Panc1 (cell line): Measurements from ENCODE around the gene GABRG3. TPM values are rescaled to one million over a fixed set of nuclear protein-coding genes. Genes with fewer than 3 reads are reported as not detected.

Source experiments
- ATAC-seq: fragments of 200-7000 bp; cut with Tn5 transposase; 2 replicates; pipeline ENCODE4 v1.9.1; 2020; ENCODE audit warnings: mild to moderate bottlenecking, moderate library complexity
- BruUV-seq: library from RNA; stranded (reverse); fragments of 400-500 nt; replicated peaks from 2 replicates; lab custom pipeline; 2021; lab: Mats Ljungman, UMichigan
- CTCF ChIA-PET: fragments of 300-600 bp; sonication (Branson Sonifier 250); formaldehyde crosslinking; loops from one replicate; lab custom pipeline; 2022; ENCODE audit warnings: antibody characterized with exemption; lab: Charles Lee
- POLR2A ChIA-PET: fragments of 300-600 bp; sonication (Branson Sonifier 250); formaldehyde crosslinking; loops from one replicate; lab custom pipeline; 2022; ENCODE audit warnings: antibody characterized with exemption; lab: Charles Lee
- DNase-seq: peaks from one replicate; pipeline ENCODE4 v3.0.0-alpha.2; 2010; ENCODE audit warnings: low read depth, low spot score
- H3K27ac ChIP-seq: 2 replicates; pipeline ENCODE4 v1.5.1; 2011; ENCODE audit warnings: mild to moderate bottlenecking, low read length, inconsistent platforms
- H3K27me3 ChIP-seq: fragments of 200-500 bp; sonication (Bioruptor generic); 2 replicates; pipeline ENCODE4 v1.6.0; 2014; ENCODE audit warnings: low read length, inconsistent platforms; ENCODE audit not compliant: control insufficient read depth, insufficient read depth
- H3K36me3 ChIP-seq: fragments of 200-500 bp; sonication (Bioruptor generic); 2 replicates; pipeline ENCODE4 v1.5.1; 2014; ENCODE audit warnings: inconsistent platforms, mild to moderate bottlenecking, low read length, moderate library complexity; ENCODE audit not compliant: control insufficient read depth, insufficient read depth
- H3K4me1 ChIP-seq: 2 replicates; pipeline ENCODE4 v1.5.1; 2011; ENCODE audit warnings: inconsistent platforms, mild to moderate bottlenecking, low read length, moderate library complexity; ENCODE audit not compliant: control insufficient read depth, insufficient read depth
- H3K4me3 ChIP-seq, 2 experiments: 2 replicates each; pipeline ENCODE4 v1.5.1; 2011 to 2012; ENCODE audit warnings: low read depth in 2 of 2, low read length in 2 of 2, mild to moderate bottlenecking in 2 of 2, inconsistent platforms in 1 of 2, moderate library complexity in 1 of 2
- H3K9me3 ChIP-seq: fragments of 200-500 bp; sonication (Bioruptor generic); 2 replicates; pipeline ENCODE4 v1.5.1; 2014; ENCODE audit warnings: low read depth, mild to moderate bottlenecking, inconsistent platforms, low read length, moderate library complexity; ENCODE audit not compliant: control insufficient read depth, insufficient read depth
- POLR2AphosphoS5 ChIP-seq: IDR thresholded peaks from 2 replicates; pipeline ENCODE4 v1.6.1; 2012; ENCODE audit warnings: mild to moderate bottlenecking, low read depth, low read length, moderate library complexity
- SIN3A ChIP-seq: IDR thresholded peaks from 2 replicates; pipeline ENCODE4 v1.6.1; 2012; ENCODE audit warnings: low read depth, mild to moderate bottlenecking, low read length, moderate library complexity, borderline replicate concordance; ENCODE audit not compliant: insufficient read depth
- TCF7L2 ChIP-seq: IDR thresholded peaks from 2 replicates; pipeline ENCODE4 v1.6.1; 2011; ENCODE audit warnings: mild to moderate bottlenecking, low read depth, low read length, inconsistent platforms
- in situ Hi-C: cut with HindIII; loops from 2 replicates; pipeline ENCODE4 v1.10.0; 2016; ENCODE audit warnings: low sequenced_read_pairs, low pct_unique_long_range_greater_than_20kb
- intact Hi-C: fragments of 100-400 bp; cut with micrococcal nuclease; formaldehyde crosslinking; loops from one replicate; pipeline ENCODE4 v1.10.0; 2022; ENCODE audit not compliant: unreplicated experiment
- total RNA-seq: library from RNA; stranded (reverse); gene quantifications from one replicate; pipeline ENCODE4 v1.2.1, GENCODE V29; 2021; ENCODE audit not compliant: unreplicated experiment
- TF ChIP-seq, protein P1 (sequence below): fragments of 450-650 bp; IDR thresholded peaks from 2 replicates; pipeline ENCODE4 v1.5.1; 2017; ENCODE audit warnings: mild to moderate bottlenecking
- TF ChIP-seq, protein P2 (sequence below), 2 experiments: IDR thresholded peaks; 2 replicates each; pipeline ENCODE4 v1.6.1; 2011 to 2012; ENCODE audit warnings: low read depth in 2 of 2, control low read depth in 1 of 2, low read length in 1 of 2, mild to moderate bottlenecking in 1 of 2, moderate library complexity in 1 of 2; ENCODE audit not compliant: insufficient read depth in 1 of 2

GABRG3 gene
- total RNA-seq, 1 experiment from 2014 or later, result not detected

DNA sequence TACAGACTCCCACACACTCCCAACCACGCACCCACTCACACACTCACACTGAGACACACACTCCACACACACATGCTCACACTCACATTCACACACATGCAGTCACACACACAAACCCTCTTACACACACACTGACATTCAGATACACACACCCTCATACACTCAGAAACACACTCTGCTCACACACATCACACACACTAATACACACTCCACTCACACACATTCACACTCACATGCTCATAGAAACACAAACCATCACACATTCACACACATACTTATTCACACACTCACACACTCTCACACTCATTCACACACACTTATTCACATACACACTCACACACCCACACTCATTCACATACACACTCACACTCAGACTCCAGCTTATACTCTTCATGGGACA, 618.8 kb downstream of the GABRG3 start:
- no peaks in the 10 kb centered on the region for H3K27me3 ChIP-seq
- ChIA-PET CTCF (no interaction called here), POLR2A (no interaction called here)
- no peaks in the 10 kb centered on the region for H3K9me3 ChIP-seq
- TF ChIP-seq, protein P1, sequence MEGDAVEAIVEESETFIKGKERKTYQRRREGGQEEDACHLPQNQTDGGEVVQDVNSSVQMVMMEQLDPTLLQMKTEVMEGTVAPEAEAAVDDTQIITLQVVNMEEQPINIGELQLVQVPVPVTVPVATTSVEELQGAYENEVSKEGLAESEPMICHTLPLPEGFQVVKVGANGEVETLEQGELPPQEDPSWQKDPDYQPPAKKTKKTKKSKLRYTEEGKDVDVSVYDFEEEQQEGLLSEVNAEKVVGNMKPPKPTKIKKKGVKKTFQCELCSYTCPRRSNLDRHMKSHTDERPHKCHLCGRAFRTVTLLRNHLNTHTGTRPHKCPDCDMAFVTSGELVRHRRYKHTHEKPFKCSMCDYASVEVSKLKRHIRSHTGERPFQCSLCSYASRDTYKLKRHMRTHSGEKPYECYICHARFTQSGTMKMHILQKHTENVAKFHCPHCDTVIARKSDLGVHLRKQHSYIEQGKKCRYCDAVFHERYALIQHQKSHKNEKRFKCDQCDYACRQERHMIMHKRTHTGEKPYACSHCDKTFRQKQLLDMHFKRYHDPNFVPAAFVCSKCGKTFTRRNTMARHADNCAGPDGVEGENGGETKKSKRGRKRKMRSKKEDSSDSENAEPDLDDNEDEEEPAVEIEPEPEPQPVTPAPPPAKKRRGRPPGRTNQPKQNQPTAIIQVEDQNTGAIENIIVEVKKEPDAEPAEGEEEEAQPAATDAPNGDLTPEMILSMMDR, result no peak
- TF ChIP-seq SIN3A (no peak), TCF7L2 (no peak), POLR2AphosphoS5 (no peak)
- TF ChIP-seq, protein P2, sequence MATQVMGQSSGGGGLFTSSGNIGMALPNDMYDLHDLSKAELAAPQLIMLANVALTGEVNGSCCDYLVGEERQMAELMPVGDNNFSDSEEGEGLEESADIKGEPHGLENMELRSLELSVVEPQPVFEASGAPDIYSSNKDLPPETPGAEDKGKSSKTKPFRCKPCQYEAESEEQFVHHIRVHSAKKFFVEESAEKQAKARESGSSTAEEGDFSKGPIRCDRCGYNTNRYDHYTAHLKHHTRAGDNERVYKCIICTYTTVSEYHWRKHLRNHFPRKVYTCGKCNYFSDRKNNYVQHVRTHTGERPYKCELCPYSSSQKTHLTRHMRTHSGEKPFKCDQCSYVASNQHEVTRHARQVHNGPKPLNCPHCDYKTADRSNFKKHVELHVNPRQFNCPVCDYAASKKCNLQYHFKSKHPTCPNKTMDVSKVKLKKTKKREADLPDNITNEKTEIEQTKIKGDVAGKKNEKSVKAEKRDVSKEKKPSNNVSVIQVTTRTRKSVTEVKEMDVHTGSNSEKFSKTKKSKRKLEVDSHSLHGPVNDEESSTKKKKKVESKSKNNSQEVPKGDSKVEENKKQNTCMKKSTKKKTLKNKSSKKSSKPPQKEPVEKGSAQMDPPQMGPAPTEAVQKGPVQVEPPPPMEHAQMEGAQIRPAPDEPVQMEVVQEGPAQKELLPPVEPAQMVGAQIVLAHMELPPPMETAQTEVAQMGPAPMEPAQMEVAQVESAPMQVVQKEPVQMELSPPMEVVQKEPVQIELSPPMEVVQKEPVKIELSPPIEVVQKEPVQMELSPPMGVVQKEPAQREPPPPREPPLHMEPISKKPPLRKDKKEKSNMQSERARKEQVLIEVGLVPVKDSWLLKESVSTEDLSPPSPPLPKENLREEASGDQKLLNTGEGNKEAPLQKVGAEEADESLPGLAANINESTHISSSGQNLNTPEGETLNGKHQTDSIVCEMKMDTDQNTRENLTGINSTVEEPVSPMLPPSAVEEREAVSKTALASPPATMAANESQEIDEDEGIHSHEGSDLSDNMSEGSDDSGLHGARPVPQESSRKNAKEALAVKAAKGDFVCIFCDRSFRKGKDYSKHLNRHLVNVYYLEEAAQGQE (IDR thresholded peaks at IDR 0.05; ENCODE audit: insufficient read depth in 1 of 2, low read depth in 2 of 2, low read length in 1 of 2), result no peak
- intact Hi-C loops, result no loop called here
- DNase-seq (no peak), ATAC-seq (no peak)
- in situ Hi-C loops, result no loop called here
- no peaks in the 10 kb centered on the region for H3K4me1 ChIP-seq
- no TSS peak for BruUV-seq
- H3K4me3 ChIP-seq, result no peak overlapping the region
- H3K36me3 ChIP-seq, result no peaks in the 10 kb centered on the region
- no peak overlapping the region for H3K27ac ChIP-seq

Other genes starting within 250 kb of the GABRG3 start
- gene GABRB3, start 198.1 kb upstream of the GABRG3 start, total RNA-seq, result 0.13 TPM
- gene GABRA5, start 104.1 kb upstream of the GABRG3 start, total RNA-seq, result not detected